Osteoblast (primary cell): ENCODE data around the gene VGLL2. TPM values are rescaled to one million over a fixed set of nuclear protein-coding genes. Genes with fewer than 3 reads are reported as not detected.

Source experiments
- DNase-seq: peaks from one replicate; pipeline ENCODE4 v3.0.0; 2011; ENCODE audit warnings: low spot score, mixed read lengths; ENCODE audit not compliant: insufficient read length; ENCODE audit errors: missing footprints
- H2AFZ ChIP-seq: 2 replicates; pipeline ENCODE4 v1.6.0; 2011; ENCODE audit warnings: mild to moderate bottlenecking, low read length
- H3K27ac ChIP-seq: 2 replicates; pipeline ENCODE4 v1.5.1; 2011; ENCODE audit warnings: mild to moderate bottlenecking, low read depth, low read length, moderate library complexity
- H3K27me3 ChIP-seq: 2 replicates; pipeline ENCODE4 v1.6.0; 2012; ENCODE audit warnings: mild to moderate bottlenecking, control low read depth, inconsistent platforms, low read length, moderate library complexity; ENCODE audit not compliant: insufficient read depth
- H3K36me3 ChIP-seq: 2 replicates; pipeline ENCODE4 v1.5.1; 2011; ENCODE audit warnings: mild to moderate bottlenecking, low read length, control low read depth, moderate library complexity; ENCODE audit not compliant: insufficient read depth
- H3K4me1 ChIP-seq: 2 replicates; pipeline ENCODE4 v1.5.1; 2011; ENCODE audit warnings: mild to moderate bottlenecking, low read length, control low read depth, moderate library complexity; ENCODE audit not compliant: insufficient read depth
- H3K4me2 ChIP-seq: 2 replicates; pipeline ENCODE4 v1.6.0; 2011; ENCODE audit warnings: mild to moderate bottlenecking, low read length; ENCODE audit not compliant: insufficient read depth
- H3K4me3 ChIP-seq: fragments of 200-600 bp; sonication (generic); 3 replicates; pipeline ENCODE4 v1.5.1; 2012; ENCODE audit warnings: mild to moderate bottlenecking, low read length, inconsistent platforms; ENCODE audit not compliant: insufficient read depth
- H3K79me2 ChIP-seq: 2 replicates; pipeline ENCODE4 v1.6.0; 2012; ENCODE audit warnings: mild to moderate bottlenecking, low read length, control low read depth, inconsistent platforms; ENCODE audit not compliant: insufficient read depth
- H3K9me3 ChIP-seq: 2 replicates; pipeline ENCODE4 v1.5.1; 2011; ENCODE audit warnings: low read depth, low read length, control low read depth
- H4K20me1 ChIP-seq: 2 replicates; pipeline ENCODE4 v1.6.0; 2012; ENCODE audit warnings: mild to moderate bottlenecking, low read length, control low read depth; ENCODE audit not compliant: insufficient read depth
- CTCF ChIP-seq: IDR thresholded peaks from 2 replicates; pipeline ENCODE4 v1.5.1; 2011; ENCODE audit warnings: mild to moderate bottlenecking, low read depth, low read length, moderate library complexity; ENCODE audit errors: extremely low read depth
- total RNA-seq: library from RNA; depleted of rRNA; stranded (reverse); fragments of >200 nt; gene quantifications from 2 replicates; pipeline ENCODE4 v1.2.3, GENCODE V29; 2012

VGLL2 gene
- total RNA-seq, result not detected in 2 replicates

- Histone ChIP-seq H3K36me3 (no peaks in the 10 kb centered on the region), H3K79me2 (no peaks in the 10 kb centered on the region), H3K4me3 (peak within 1 kb of the TSS; percentile 59), H3K27ac (no peak within 1 kb of the TSS), H4K20me1 (no peaks in the 10 kb centered on the region), H3K9me3 (peaks cover 2% of the 10 kb centered on the region), H3K4me2 (peak within 1 kb of the TSS; percentile 78), H3K4me1 (peaks cover 7% of the 10 kb centered on the region), H3K27me3 (peaks cover 96% of the 10 kb centered on the region), H2AFZ (peak within 1 kb of the TSS; percentile 67)
- peak; percentile 85 for DNase-seq
- no peak for TF ChIP-seq CTCF
These were observed at the start of gene VGLL2 for GRCh38 chr6:117265410-117266256. Gene VGLL2 (plus strand): TSS chr6:117265558. CDS start chr6:117265764, 206 bp downstream.

GRCh38 chr6:117222861-117223260, 42.5 kb upstream of the VGLL2 start:
- no peak overlapping the region for H3K4me2 ChIP-seq
- no peak for TF ChIP-seq CTCF
- no peaks in the 10 kb centered on the region for H3K36me3 ChIP-seq

DNA sequence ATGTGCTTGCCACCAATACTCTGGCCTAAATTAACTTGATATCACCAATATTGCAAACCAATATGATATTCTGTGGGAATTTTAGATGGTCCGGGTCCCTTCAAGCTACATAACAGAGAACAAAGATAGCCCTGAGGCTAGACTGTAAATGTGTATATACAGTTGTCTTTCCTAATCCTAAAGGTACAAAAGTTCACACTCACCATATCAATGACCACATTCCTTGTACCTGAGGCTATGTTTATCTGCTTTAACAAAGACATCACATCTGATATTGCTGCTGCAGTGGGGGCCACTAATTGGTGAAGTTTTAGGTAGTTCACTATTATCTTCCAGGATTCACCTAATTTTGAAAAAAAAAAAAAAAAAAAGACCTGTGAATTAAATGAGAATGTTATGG, 38.6 kb upstream of the VGLL2 start:
- no peak for DNase-seq
- H3K4me2 ChIP-seq, result no peak overlapping the region
- H3K4me3 ChIP-seq, result no peak overlapping the region
- no peaks in the 10 kb centered on the region for H3K36me3 ChIP-seq
- H3K27me3 ChIP-seq, result no peaks in the 10 kb centered on the region
- no peak overlapping the region for H2AFZ ChIP-seq
- H3K4me1 ChIP-seq, result no peaks in the 10 kb centered on the region
- no peak overlapping the region for H3K27ac ChIP-seq
- no peaks in the 10 kb centered on the region for H3K79me2 ChIP-seq
- H4K20me1 ChIP-seq, result no peaks in the 10 kb centered on the region
- no peaks in the 10 kb centered on the region for H3K9me3 ChIP-seq
- no peak for TF ChIP-seq CTCF

More at GRCh38 chr6:117222861-117223260, 42.5 kb upstream of the VGLL2 start:
- H3K4me3 ChIP-seq, result no peak overlapping the region
- H3K9me3 ChIP-seq, result no peaks in the 10 kb centered on the region
- H3K27ac ChIP-seq, result no peak overlapping the region
- no peak for DNase-seq
- no peaks in the 10 kb centered on the region for H3K4me1 ChIP-seq
- no peak overlapping the region for H2AFZ ChIP-seq
- no peaks in the 10 kb centered on the region for H3K79me2 ChIP-seq
- H3K27me3 ChIP-seq, result no peaks in the 10 kb centered on the region
- H4K20me1 ChIP-seq, result no peaks in the 10 kb centered on the region

DNA sequence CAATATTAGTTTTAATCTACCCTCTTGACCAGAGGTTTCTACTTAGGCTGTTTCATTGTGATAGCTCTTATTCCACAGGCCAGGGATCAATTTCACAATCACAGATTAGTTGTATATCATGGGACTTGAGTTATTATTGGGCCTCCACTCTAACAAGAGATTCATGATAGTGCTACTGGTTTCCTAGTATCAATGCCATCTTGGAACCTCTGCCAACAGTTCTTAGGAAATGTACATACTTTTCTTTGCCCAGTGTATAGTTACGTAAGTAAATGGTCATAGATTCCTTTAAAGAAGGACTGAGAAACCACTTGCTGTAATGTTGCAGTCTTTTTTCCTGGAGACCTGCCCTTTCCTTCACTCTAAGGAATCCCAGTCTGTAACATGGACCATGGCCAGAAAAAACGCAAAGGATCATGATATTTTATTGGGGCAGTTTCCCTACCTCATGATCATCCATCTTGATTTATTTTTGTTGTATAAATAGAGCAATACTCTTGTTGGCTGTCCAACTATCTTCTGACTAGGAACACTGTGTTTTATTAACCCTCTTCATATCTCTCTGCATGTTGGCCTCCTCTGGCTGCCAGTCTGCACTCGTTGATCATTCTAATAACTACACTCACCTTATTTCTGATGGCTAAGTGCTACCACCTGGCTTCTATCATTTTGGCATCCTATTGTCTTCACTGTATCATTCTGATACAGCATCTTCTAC, 38.0 kb upstream of the VGLL2 start:
- H3K4me1 ChIP-seq, result no peaks in the 10 kb centered on the region
- TF ChIP-seq CTCF, result no peak
- H3K27me3 ChIP-seq, result no peaks in the 10 kb centered on the region
- no peak overlapping the region for H3K27ac ChIP-seq
- no peak for DNase-seq
- no peaks in the 10 kb centered on the region for H3K9me3 ChIP-seq
- H3K4me2 ChIP-seq, result no peak overlapping the region
- H3K36me3 ChIP-seq, result no peaks in the 10 kb centered on the region
- H2AFZ ChIP-seq, result no peak overlapping the region
- no peak overlapping the region for H3K4me3 ChIP-seq
- no peaks in the 10 kb centered on the region for H4K20me1 ChIP-seq
- H3K79me2 ChIP-seq, result no peaks in the 10 kb centered on the region
